Kasumi-1 (cell line): ENCODE results near the gene TEX35.

Experiments used
- DNase-seq, 2 experiments: peaks; one replicate each; lab custom pipeline; 2025; lab: John Stamatoyannopoulos, UW

The TEX35 gene

GRCh38 chr1:178512566-178513277 is at the start of gene TEX35:
TEX35 (plus strand) TSS chr1:178513109; CDS start chr1:178513189, 80 bp downstream.
- DNase-seq = no peak

- no peak for DNase-seq
Measured at GRCh38 chr1:178464141-178464540, 48.8 kb upstream of the TEX35 start.

- no peak for DNase-seq
Measured at GRCh38 chr1:178464566-178464965, 48.3 kb upstream of the TEX35 start.

DNA sequence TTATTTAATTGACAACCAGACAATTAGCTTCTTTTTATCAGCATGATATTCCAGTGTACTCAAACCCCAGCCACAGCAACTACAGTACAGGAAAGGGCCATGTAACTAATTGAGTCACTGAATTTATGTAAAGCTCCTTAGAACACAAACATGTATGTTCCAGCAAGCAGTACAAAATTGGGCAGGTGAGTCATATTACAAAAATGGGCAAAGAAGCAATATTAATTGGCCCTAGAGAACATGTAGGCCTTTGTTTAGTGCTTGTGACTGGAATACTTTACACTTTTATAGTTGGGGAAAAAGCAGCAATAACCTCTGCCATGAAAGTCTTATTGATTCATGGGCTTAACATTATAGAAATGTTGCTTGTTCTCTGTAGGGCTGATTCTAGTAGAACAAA is 47.9 kb upstream of the TEX35 start:
- no peak for DNase-seq

DNA sequence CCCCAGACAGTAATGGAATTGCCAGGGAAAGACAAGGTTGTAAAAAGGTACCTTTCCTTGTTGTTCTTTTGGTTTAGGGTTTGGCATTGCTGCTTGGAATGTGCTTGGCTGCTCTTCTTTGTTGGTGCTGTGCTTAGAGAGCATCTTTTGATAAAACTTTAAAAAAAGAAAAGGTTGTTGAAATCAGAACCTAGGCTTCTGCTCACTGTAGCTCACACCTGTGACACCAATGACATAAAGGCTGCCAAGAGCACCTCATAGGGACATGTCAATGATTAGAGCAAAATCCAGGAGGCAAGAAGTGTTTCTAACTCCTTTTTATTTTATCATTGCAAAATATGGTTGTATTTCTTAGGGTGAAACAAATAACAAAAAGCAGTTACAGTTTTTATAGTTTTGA is 45.1 kb upstream of the TEX35 start:
- DNase-seq = no peak

DNA sequence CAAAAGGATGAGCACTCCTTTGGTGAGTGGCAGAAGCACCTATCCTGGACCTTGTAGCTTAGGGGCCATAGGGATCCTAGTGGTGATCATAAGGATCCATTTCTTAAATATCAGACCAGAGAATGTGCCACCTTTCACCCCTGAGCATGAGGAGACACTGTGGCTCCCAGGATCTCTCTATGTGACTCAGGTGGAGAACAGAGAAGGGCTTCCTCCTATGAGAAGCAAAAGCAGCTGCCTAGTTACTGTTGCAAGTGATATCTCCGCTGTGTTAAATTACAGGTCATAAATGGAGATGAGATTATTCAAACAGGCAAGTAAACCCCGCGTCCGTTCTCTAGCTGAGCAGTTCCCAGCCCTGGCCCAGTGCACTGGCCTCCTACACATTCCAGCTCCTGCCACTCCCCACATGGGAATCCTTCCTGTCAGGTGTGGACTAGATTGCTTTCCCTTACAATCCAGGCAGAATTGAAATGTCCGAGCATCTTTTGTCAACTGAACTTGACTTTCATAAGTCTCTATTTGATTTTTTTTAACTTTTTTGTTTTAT is 42.4 kb upstream of the TEX35 start:
- DNase-seq = no peak

- no peak for DNase-seq
Measured at GRCh38 chr1:178472531-178472930, 40.4 kb upstream of the TEX35 start.

DNA sequence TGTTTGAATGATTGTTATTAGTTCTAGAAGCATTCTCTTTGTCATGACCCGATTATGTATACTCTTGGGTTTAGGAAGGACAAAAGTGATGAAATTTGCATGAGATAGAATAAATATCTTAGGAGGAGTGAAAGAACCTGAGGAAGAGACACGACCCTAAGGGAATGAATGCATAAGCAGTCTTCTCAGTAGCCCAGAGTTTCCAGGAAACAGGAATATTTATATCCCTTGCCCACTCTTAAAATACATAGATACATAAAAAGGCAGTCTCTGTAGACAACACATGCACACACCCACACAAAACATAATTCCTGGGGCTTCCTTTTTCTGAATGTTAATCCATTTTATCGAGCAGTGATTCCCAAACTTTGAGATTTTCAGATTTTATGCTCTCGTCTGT is 35.5 kb upstream of the TEX35 start:
- no peak for DNase-seq

- DNase-seq = no peak
Measured at GRCh38 chr1:178477841-178478240, 35.1 kb upstream of the TEX35 start.

GRCh38 chr1:178483251-178483957 is 29.5 kb upstream of the TEX35 start:
- no peak for DNase-seq

DNA sequence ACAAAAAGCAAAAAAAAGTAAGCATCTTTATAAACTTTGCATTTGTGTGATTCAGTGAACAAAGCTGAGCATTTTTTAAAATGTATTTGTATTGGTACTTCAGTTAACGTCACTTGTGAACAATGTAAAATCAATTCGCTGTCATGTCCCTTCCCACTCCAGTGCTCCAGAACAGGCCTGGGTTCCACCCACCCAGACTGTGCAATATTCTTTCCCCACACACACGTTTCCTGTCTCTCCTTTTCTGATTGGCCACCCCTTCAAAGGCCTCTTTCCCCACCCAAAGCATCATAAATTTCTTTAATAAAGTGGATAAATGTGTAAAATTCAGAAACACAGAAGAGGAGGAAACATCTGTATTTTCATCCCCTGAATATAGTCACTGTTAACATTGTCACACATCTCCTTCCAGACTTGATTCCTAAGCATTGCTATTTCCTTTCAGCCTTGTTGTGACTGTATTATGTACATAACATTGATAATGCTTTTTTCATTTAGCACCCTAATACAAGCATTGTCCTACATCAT is 28.1 kb upstream of the TEX35 start:
- no peak for DNase-seq

- peak; percentile 35 to 36 for DNase-seq
Measured at GRCh38 chr1:178485541-178485981, 27.3 kb upstream of the TEX35 start.

DNA sequence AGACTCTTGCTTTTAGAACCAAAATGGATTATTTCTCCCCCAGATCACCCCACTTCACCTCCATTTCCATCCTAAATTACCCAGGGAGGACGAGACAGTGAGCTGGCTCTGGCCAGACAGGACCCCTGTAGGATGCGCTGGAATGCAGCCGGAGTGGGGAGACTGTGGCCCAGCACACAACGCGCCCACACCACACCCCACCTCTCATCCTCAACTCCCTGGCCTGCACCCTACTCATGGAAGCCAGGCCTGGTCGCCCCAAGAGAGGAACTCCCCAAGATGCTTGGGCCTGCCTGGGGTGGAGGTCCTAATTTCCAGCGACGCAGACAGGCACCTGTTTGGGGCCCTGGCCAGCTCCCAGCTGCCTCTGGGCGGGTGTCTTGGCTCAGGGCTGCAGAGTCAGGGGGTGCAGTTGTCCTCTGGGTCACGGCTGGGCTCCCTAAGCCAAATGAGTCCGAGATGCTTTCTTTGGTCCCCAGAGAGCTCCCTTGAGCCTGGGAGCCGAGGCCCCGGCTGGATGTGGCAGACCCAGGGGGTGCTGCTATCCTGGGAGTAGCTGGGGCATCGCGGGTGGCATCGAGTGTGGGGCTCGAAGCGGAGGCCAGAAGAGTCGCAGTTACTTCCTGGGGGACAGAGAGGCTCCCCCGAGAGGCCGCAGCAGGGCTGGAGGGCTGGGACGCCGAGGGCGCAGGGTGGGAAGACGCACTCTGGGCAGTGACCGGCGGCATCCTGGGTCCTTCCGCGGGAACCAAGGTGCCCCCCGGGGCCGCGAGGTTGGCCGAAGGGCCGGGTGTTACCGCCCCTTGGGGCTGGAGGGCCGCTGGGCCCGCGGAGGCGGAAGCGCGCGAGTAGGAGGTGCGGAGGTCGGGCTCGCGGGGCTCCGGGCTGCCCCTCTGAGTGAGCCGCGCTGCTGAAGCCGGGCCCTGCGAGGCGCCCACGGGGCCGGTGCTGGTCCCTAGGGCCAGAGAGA is 26.5 kb upstream of the TEX35 start:
- DNase-seq = no peak

DNA sequence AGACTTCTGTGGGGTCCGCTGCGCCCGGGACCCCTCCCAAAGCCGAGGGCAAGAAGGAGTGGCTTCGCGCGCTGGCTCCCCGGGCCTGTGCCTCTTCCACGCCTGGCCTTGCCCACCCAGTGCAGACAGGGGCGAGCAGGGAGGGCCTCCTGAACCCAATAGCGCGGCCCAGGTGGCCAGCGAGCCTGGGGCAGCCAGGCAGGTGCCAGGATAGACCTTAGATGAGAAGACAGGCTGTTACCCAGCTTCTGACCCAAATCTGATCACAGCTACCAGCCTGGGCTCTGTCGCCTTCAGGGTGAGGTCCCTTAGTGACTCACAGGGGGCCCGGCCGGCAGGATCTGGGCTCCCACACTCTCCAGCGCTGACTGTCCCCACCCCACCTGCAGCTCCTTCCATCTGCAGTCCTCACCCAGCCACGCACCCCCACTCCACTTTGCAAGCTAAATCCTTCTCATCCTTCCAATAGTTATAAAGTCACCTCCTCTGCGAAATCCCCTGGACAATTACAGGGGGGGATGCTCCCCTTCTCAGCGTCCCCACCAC is 25.8 kb upstream of the TEX35 start:
- DNase-seq = no peak

DNA sequence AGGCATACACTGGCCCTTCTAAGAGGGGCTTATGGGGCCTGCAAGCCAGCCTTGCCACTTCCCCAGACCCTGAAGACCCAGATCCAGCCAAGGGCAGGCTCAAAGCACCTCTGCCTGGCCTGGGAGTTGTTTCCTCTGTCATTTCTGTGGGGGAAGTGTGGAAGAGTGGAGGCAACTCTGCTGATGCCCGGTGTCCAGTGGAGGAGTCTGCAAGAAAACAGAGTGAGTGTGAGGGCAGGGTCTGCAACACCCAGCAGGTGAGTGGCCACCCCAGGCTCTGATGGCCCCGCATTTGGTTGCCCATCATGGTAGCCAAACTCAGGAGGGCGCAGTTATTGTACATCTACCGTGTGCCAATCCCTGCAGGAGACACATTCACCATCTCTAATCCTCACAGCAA is 24.5 kb upstream of the TEX35 start:
- DNase-seq = no peak

DNA sequence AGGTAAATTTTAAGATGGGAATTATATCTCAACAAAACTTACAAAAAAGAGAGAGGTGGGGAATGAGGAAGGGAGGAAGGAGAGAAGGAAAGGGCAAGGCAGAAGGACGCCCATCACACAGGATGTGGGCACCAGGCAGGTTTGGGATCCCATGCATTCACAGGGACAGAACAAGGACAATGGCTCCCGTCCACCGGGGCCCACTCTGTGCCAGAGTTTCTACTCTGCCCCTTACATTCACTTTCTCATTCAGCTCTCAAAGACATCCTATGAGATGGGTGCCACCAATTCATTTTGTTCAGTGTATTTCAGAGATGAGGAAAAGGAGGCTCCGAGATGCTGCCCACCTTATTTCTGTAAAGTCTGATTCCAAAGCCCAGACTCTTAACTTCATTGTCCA is 23.5 kb upstream of the TEX35 start:
- no peak for DNase-seq

GRCh38 chr1:178490136-178490535 is 22.8 kb upstream of the TEX35 start:
- no peak for DNase-seq

GRCh38 chr1:178490967-178491366 is 21.9 kb upstream of the TEX35 start:
- no peak for DNase-seq

DNA sequence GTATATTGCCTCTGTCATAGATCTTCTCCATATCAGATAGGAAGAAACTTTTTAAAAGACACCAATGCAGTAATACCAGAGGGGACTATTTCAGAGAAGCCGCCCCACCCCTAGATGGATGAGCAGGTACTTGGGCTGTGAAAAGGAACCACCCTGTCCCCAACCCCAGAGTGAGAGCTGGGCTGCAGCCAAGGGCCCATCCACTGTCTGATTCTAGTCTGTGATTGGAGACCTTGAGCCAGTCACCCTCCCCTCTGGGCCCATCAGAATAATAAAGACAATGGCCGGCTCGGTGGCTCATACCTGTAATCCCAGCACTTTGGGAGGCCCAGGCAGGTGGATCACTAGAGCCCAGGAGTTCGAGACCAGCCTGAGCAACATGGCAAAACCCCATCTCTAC is 21.2 kb upstream of the TEX35 start:
- no peak for DNase-seq

DNA sequence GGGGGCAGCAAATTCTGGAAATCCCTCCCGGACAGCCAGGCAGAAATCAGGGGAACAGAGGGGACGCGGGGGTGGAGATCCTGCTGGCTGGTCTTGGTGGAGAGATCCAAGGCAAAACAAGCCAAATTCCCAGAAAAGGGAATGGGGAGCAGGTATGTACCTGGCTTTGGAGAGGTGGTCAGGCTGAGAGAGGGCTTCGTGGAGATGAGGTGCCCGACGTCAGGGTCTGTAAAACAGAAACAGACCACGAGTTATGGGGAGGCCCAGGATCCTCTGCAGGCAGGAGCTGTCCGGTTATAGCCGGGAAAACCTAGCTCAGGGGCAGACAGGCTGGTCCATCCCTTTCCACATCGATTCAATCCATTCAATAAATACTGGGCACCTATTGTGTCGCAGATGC is 20.6 kb upstream of the TEX35 start:
- DNase-seq = no peak

- no peak for DNase-seq
Measured at GRCh38 chr1:178493301-178493741, 19.6 kb upstream of the TEX35 start.

DNA sequence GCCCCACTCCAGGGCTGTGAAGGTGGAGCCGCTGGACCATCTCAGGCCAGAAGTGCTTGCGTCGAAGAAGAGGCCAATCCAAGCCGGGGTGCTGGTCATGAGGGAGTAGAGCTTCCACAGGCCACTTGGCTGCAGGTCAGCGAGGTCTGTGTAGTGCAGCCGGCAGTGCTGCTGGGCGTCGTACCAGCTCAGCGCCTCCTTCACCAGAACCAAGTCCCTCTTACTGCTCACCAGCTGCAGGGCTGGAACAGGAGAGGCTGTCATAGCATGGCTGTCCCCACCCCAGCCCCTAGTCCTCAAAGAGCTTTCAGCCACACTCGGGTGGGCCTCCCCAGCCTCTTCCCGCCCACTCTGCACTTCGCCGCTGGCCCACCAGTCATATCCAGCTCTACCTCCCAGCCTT is 18.3 kb upstream of the TEX35 start:
- no peak for DNase-seq
